Right lobe of liver (tissue), 6 donors: ENCODE measurements around the gene CSRNP2. TPM values are rescaled to one million over a fixed set of nuclear protein-coding genes. Genes with fewer than 3 reads are reported as not detected.
"Not testable (repeated sequence)": the region's sequence is repeated elsewhere in the genome, so short reads cannot be mapped to it uniquely, and the experiment has no call there.

Source experiments
- ATAC-seq, 4 donors: fragments of 200-7000 bp; cut with Tn5 transposase; one replicate each; pipeline ENCODE4 v1.9.1; 2020; ENCODE audit warnings: mild to moderate bottlenecking in 4 of 4, moderate library complexity in 4 of 4
- DNase-seq, 3 donors: peaks; one replicate each; pipeline ENCODE4 v3.0.0-alpha.2; 2020
- H3K27ac ChIP-seq, 3 donors: fragments of 200-600 bp; one replicate each; pipeline ENCODE4 v1.8.0; 2022
- H3K27me3 ChIP-seq, 2 donors: fragments of 200-600 bp; one replicate each; pipeline ENCODE4 v1.8.0; 2022
- H3K36me3 ChIP-seq, 4 donors: fragments of 200-600 bp; sonication (generic) in 1 of 4; one replicate each; pipeline versions ENCODE4 v1.5.1 to v1.8.0; 2017 to 2022; ENCODE audit warnings: control low read depth in 1 of 4
- H3K4me1 ChIP-seq, 4 donors: fragments of 200-600 bp; sonication (generic) in 1 of 4; one replicate each; pipeline versions ENCODE4 v1.5.1 to v1.8.0; 2017 to 2022; ENCODE audit warnings: control low read depth in 1 of 4
- H3K4me3 ChIP-seq, 3 donors: fragments of 200-600 bp; one replicate each; pipeline ENCODE4 v1.8.0; 2022
- H3K9me3 ChIP-seq, 4 donors: fragments of 200-600 bp; sonication (generic) in 1 of 4; one replicate each; pipeline versions ENCODE4 v1.5.1 to v1.8.0; 2017 to 2022; ENCODE audit warnings: control low read depth in 1 of 4
- CTCF ChIP-seq, 4 donors: fragments of 200-600 bp in 3 of 4; fragments of 450-650 bp in 1 of 4; IDR thresholded peaks; one replicate each; pipeline versions ENCODE4 v1.5.1 to v1.8.0; 2016 to 2022; ENCODE audit warnings: antibody characterized with exemption in 4 of 4, mild to moderate bottlenecking in 2 of 4
- POLR2A ChIP-seq: fragments of 450-650 bp; IDR thresholded peaks from one replicate; pipeline ENCODE4 v1.6.1; 2017; ENCODE audit warnings: antibody characterized with exemption, mild to moderate bottlenecking
- WGBS: methylation state at CpG from one replicate; pipeline ENCODE4 v1.1.6; 2018; ENCODE audit warnings: low coverage, low lambda C conversion rate; ENCODE audit not compliant: insufficient coverage; ENCODE audit errors: missing lambda C conversion rate; 5-methylcytosine and 5-hydroxymethylcytosine counted together
- intact Hi-C, 2 donors: fragments of 100-400 bp; cut with DNase I; formaldehyde crosslinking; loops; one replicate each; pipeline versions ENCODE4 v1.11.2 to v1.14.1; 2022
- total RNA-seq, 6 experiments: library from RNA; depleted of rRNA in 2 of 6; stranded (reverse); fragments of >200 nt in 2 of 6; fragmentation: NEBNext Ultra II Directional in 3 of 6; extraction: Animal tissue kit (Norgen Biotek cat#: 25700) in 3 of 6; gene quantifications; one replicate each; pipeline versions ENCODE4 v1.1.0 to v1.2.4, GENCODE V29; 2016 to 2023
- donor health status: DM: no; HTN: yes; CAD: no.
- donor health status: DM: no; HTN: no; CAD: no.
- donor health status: DM: no; HTN: no; CAD: no.
- donor health status: DM: no; HTN: yes; CAD: no.
- donor health status: DM: no; HTN: yes; CAD: no.

CSRNP2 gene
- total RNA-seq, 6 experiments from 2014 or later = 5.2 to 9.4 (median 6.7) TPM

- Histone ChIP-seq H3K36me3 (no peaks in the 10 kb centered on the region), H3K27ac (no peak overlapping the region), H3K4me1 (peaks cover 0 to 29% (median 14%) of the 10 kb centered on the region in 4 donors), H3K9me3 (no peaks in the 10 kb centered on the region), H3K4me3 (no peak overlapping the region), H3K27me3 (no peaks in the 10 kb centered on the region)
- DNase-seq (no peak), ATAC-seq (no peak)
- WGBS = 78% methylated on average over 2 of the region's 2 CpGs
- intact Hi-C loops = no loop called here
- TF ChIP-seq POLR2A (no peak), CTCF (IDR thresholded peaks at IDR 0.05) (no peak)
Measured at GRCh38 chr12:51019927-51020326, 63.5 kb downstream of the CSRNP2 start.

DNA sequence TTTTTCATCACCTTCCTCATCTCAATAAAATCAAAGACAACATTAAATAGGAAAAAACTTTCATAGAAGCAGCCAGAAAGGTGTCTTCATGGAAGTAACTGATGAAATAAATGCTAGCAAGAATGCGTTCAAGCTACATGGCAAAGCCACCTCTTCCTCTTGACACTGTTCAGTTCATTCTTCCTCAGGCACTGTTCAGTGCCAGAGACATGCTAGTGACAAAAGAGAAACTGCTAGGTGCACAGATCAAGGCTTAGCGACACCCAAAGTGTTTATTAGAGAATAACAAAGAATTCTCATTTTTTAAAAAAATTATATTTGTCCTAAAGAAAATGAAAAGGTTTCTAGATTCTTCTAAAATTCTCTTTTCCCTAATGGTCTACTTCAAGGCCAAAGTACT, 64.4 kb downstream of the CSRNP2 start:
- no peak overlapping the region for H3K4me3 ChIP-seq

GRCh38 chr12:51017452-51017851, 65.9 kb downstream of the CSRNP2 start:
- intact Hi-C loops = no loop called here
- no peak for ATAC-seq
- DNase-seq = no peak
- no peaks in the 10 kb centered on the region for H3K27me3 ChIP-seq
- TF ChIP-seq POLR2A (no peak), CTCF (IDR thresholded peaks at IDR 0.05) (no peak)
- peaks cover 0 to 14% (median 7%) of the 10 kb centered on the region in 4 donors for H3K4me1 ChIP-seq
- no peaks in the 10 kb centered on the region for H3K36me3 ChIP-seq
- no peak overlapping the region for H3K27ac ChIP-seq
- no peaks in the 10 kb centered on the region for H3K9me3 ChIP-seq
- H3K4me3 ChIP-seq = no peak overlapping the region

More for the DNA sequence above, 64.4 kb downstream of the CSRNP2 start:
- ATAC-seq (no peak), DNase-seq (no peak)
- TF ChIP-seq POLR2A (no peak), CTCF (IDR thresholded peaks at IDR 0.05) (no peak)
- Histone ChIP-seq H3K9me3 (no peaks in the 10 kb centered on the region), H3K4me1 (peaks cover 0 to 28% (median 14%) of the 10 kb centered on the region in 4 donors), H3K27ac (no peak overlapping the region), H3K27me3 (no peaks in the 10 kb centered on the region), H3K36me3 (no peaks in the 10 kb centered on the region)
- intact Hi-C loops = no loop called here
- WGBS = 88% methylated on average over 2 of the region's 2 CpGs

GRCh38 chr12:51014467-51014866, 68.9 kb downstream of the CSRNP2 start:
- ATAC-seq, H3K36me3 ChIP-seq, H3K4me1 ChIP-seq, H3K4me3 ChIP-seq, intact Hi-C loops, DNase-seq, H3K27me3 ChIP-seq, H3K27ac ChIP-seq, H3K9me3 ChIP-seq: not testable (repeated sequence)
- 78% methylated on average over 8 of the region's 9 CpGs for WGBS

GRCh38 chr12:51013441-51013840, 70.0 kb downstream of the CSRNP2 start:
- Histone ChIP-seq H3K27ac (no peak overlapping the region), H3K27me3 (no peaks in the 10 kb centered on the region), H3K36me3 (no peaks in the 10 kb centered on the region), H3K4me1 (peaks cover 0 to 4% (median 0%) of the 10 kb centered on the region in 4 donors), H3K9me3 (no peaks in the 10 kb centered on the region), H3K4me3 (no peak overlapping the region)
- 89% methylated on average over 7 of the region's 7 CpGs for WGBS
- ATAC-seq (no peak), DNase-seq (no peak)
- intact Hi-C loops = no loop called here
- TF ChIP-seq POLR2A = no peak
- no peak for TF ChIP-seq CTCF (IDR thresholded peaks at IDR 0.05)
